Activated CD4-positive, alpha-beta T cell treated with anti-CD3 and anti-CD28 coated beads for 4 hours (primary cell): ENCODE data around the gene MPZL3.
A peak's percentile ranks its signal among the peaks of the same experiment; 100 is the strongest.
"Not testable (repeated sequence)": the region's sequence is repeated elsewhere in the genome, so short reads cannot be mapped to it uniquely, and the experiment has no call there.

Experiments used
- DNase-seq, 2 donors: peaks; one replicate each; pipeline ENCODE4 v3.0.0-alpha.2; 2020

The MPZL3 gene

GRCh38 chr11:118210323-118210722 is 41.8 kb downstream of the MPZL3 start:
- no peak for DNase-seq

GRCh38 chr11:118209033-118209432 is 43.1 kb downstream of the MPZL3 start:
- no peak for DNase-seq

GRCh38 chr11:118207079-118207478 is 45.1 kb downstream of the MPZL3 start:
- DNase-seq: no peak

DNA sequence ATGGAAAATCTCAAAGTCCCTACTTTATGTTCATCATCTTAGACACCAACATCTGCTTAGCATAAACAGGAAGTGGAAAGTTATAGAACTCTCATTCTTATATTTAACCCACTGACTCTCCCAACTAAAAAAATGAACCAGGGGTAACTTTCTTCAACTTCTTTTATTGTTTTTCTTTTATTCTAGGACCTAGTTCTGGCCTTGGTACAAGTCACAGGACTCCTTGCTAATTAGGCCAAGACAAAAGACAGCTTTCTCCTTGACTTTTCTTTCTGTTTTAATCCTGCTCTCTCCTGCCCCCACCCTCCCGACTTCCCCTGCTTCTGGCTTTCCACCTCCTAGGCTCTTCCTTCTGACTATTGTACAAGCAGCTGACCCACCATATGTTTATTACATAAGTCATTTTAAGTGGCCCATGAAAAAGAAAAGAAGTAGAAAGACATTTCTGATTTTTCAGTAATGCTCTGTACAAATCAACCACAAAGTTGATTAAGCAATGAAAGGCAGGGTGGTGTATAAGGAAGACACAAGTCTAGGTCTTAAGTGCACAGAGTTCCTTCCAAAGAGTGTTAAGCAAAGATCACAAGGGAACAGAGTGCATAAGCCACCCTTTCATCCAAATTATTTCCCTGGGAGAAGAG is 45.7 kb downstream of the MPZL3 start:
- DNase-seq: no peak

GRCh38 chr11:118205606-118206378 is 46.4 kb downstream of the MPZL3 start:
- DNase-seq: no peak

- DNase-seq: peak; percentile 43 to 51
These were observed 49.4 kb downstream of the MPZL3 start for GRCh38 chr11:118202599-118203422.

- DNase-seq: no peak
These were observed 50.2 kb downstream of the MPZL3 start for GRCh38 chr11:118201966-118202365.

GRCh38 chr11:118200901-118201680 is 51.1 kb downstream of the MPZL3 start:
- peak; percentile 50 to 56 for DNase-seq

- DNase-seq: no peak
These were observed 51.7 kb downstream of the MPZL3 start for GRCh38 chr11:118200497-118200896.

GRCh38 chr11:118199135-118199534 is 53.0 kb downstream of the MPZL3 start:
- DNase-seq: no peak

GRCh38 chr11:118198370-118198769 is 53.8 kb downstream of the MPZL3 start:
- DNase-seq: peak; percentile 84 to 86

DNA sequence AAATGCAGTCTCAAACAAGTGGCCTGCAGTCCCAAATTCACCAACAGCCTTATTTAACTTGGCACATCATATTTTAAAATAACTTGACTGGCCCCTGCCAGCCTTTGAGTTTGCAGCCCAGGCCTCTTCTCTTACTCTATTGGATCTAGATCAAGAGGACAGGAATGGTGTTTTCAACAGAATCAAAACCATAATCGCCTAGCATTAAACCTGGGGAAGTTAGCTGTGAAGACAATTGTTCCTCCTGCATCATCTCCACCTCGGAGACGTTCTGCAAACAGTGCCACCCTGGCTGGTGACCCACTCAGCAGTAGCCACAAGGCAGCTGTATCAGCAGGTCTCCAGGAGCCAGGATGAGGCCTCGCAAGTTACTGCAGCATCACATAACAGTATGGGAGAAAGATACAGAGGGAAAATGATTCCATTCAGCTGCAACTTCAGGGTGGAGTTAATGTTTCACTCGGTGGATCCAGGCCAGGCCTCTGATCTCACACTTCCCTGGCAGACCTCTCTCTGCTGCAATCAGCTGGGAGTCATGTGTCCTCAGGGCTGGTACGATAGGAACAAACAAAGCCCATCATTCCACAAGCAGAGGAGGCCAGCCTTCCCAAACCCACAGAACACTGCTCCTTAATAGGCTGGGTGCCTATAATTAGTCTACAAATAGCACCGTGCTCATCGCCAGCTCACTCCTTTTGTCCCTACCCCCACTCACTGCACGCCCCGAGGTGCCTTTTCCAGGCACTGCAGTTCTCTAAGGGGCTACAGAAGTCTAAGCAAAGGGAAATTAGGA is 57.1 kb downstream of the MPZL3 start:
- no peak for DNase-seq

GRCh38 chr11:118193910-118194566 is 58.1 kb downstream of the MPZL3 start:
- DNase-seq: no peak

DNA sequence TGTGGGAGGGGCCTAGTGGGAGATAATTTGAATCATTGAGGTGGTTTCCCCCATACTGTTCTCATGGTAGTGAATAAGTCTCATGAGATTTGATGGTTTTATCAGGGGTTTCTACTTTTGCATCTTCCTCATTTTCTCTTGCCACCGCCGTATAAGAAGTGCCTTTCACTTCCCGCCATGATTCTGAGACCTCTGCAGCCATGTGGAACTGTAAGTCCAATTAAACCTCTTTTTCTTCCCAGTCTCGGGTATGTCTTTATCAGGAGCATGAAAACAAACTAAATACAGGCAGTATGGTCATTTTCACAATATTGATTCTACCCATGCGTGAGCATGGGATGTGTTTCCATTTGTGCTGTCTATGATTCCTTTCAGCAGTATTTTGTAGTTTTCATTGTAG is 59.3 kb downstream of the MPZL3 start:
- not testable (repeated sequence) for DNase-seq

DNA sequence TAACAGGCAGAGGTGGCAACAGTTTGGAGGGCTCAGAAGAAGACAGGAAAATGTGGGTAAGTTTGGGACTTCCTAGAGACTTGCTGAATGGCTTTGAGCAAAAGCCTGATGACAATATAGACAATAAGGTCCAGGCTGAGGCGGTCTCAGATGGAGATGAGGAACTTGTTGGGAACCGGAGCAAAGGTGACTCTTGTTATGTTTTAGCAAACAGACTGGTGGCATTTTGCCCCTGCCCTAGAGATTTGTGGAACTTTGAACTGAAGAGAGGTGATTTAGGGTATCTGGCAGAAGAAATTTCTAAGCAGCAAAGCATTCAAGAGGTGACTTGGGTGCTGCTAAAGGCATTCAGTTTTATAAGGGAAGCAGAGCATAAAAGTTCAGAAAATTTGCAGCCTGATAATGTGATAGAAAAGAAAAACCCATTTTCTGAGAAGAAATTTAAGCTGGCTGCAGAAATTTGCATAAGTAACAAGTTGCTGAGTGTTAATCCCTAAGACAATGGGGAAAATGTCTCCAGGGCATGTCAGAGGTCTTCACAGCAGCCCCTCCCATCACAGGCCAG is 61.1 kb downstream of the MPZL3 start:
- not testable (repeated sequence) for DNase-seq

- DNase-seq: no peak
These were observed 65.6 kb downstream of the MPZL3 start for GRCh38 chr11:118186346-118187107.

- DNase-seq: no peak
These were observed 67.2 kb downstream of the MPZL3 start for GRCh38 chr11:118184784-118185579.

DNA sequence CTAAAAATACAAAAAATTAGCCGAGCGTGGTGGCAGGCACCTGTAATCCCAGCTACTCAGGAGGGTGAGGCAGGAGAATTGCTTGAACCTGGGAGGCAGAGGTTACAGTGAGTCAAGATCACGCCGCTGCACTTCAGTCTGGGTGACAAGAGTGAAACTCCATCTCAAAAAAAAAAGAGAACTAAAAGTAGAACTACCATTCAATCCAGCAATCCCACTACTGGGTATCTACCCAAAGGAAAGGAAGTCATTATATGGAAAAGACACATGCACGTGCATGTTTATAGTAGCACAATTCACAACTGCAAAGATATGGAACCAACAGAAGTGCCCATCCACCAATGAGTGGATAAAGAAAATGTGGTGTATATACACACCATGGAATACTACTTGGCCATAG is 68.5 kb downstream of the MPZL3 start:
- not testable (repeated sequence) for DNase-seq

DNA sequence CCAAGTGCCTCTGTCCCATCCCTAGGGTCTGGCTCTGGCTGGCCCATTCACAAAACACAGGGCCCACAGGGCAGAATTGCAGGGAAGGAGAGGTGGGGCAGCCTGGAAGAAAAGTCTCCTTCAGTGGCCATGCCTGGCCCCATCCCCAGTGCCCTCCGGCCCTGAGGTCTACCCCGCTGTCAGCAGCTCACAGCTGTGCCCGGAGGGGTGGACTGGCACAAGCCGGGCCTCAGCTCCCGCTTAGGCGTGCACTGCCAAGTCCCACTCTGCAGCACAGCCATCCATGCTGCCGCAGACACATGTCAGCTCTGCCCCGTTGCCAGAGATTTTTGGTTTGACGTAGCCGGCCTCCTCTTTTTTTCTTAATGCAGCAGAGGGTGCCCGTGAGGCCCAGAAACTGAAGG is 71.9 kb downstream of the MPZL3 start:
- DNase-seq: no peak
